Type B pancreatic cell (in vitro differentiated cells): Measurements from ENCODE around the gene GPR37. TPM values are rescaled to one million over a fixed set of nuclear protein-coding genes. Genes with fewer than 3 reads are reported as not detected.

Experiments
- DNase-seq: peaks from one replicate; pipeline ENCODE4 v3.0.0; 2021; ENCODE audit warnings: mixed read lengths; ENCODE audit not compliant: unreplicated experiment; ENCODE audit errors: extremely low spot score
- H3K27ac Mint-ChIP-seq: 2 replicates; pipeline ENCODE4 v1.8.0; 2021; ENCODE audit warnings: mild to moderate bottlenecking, mixed read lengths
- H3K27me3 Mint-ChIP-seq: 2 replicates; pipeline ENCODE4 v1.8.0; 2021; ENCODE audit warnings: mixed read lengths
- H3K36me3 Mint-ChIP-seq: 2 replicates; pipeline ENCODE4 v1.8.0; 2021; ENCODE audit warnings: mixed read lengths
- H3K4me1 Mint-ChIP-seq: one replicate; pipeline ENCODE4 v1.8.0; 2021; ENCODE audit warnings: mixed read lengths; ENCODE audit not compliant: unreplicated experiment
- H3K4me3 Mint-ChIP-seq: 2 replicates; pipeline ENCODE4 v1.8.0; 2021; ENCODE audit warnings: mild to moderate bottlenecking, mixed read lengths
- H3K9me3 Mint-ChIP-seq: 2 replicates; pipeline ENCODE4 v1.8.0; 2021; ENCODE audit warnings: mixed read lengths
- total RNA-seq: library from RNA; stranded (reverse); gene quantifications from 2 replicates; pipeline ENCODE4 v1.2.1, GENCODE V29; 2021; ENCODE audit warnings: low replicate concordance
- TF ChIP-seq, protein P1 (sequence below): fragments of 200-600 bp; sonication (generic); conservative IDR thresholded peaks from 2 replicates; pipeline ENCODE4 v1.5.0; 2021; ENCODE audit warnings: antibody characterized with exemption, mild to moderate bottlenecking

GPR37 gene
- total RNA-seq, 1 donor from 2014 or later: 7.9 TPM

DNA sequence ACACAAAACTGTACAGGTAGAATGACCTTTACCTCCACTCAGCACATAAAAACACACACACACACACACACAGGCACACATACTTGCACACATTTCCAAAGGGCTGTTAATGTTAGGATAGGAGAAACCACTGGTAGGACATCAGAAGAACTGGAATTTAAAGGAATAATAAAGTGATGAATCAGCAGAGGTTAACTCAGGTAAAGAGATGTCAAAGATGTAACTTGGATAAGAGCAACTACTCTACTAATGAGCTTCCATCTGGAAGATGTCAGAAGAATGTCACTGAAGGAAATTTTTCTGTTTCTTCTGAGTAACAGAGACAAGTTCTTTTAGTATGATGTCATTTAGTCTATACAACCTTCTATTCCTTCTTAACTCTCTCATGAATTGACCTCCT is 26.4 kb upstream of the GPR37 start:
- Mint-ChIP-seq H3K9me3 (peaks cover 7% of the 10 kb centered on the region), H3K36me3 (no peaks in the 10 kb centered on the region), H3K4me3 (peak overlapping the region; percentile 8), H3K27ac (peak overlapping the region; percentile 62), H3K4me1 (no peaks in the 10 kb centered on the region), H3K27me3 (no peaks in the 10 kb centered on the region)
- DNase-seq: no peak
- TF ChIP-seq, protein P1, sequence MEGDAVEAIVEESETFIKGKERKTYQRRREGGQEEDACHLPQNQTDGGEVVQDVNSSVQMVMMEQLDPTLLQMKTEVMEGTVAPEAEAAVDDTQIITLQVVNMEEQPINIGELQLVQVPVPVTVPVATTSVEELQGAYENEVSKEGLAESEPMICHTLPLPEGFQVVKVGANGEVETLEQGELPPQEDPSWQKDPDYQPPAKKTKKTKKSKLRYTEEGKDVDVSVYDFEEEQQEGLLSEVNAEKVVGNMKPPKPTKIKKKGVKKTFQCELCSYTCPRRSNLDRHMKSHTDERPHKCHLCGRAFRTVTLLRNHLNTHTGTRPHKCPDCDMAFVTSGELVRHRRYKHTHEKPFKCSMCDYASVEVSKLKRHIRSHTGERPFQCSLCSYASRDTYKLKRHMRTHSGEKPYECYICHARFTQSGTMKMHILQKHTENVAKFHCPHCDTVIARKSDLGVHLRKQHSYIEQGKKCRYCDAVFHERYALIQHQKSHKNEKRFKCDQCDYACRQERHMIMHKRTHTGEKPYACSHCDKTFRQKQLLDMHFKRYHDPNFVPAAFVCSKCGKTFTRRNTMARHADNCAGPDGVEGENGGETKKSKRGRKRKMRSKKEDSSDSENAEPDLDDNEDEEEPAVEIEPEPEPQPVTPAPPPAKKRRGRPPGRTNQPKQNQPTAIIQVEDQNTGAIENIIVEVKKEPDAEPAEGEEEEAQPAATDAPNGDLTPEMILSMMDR: no peak

DNA sequence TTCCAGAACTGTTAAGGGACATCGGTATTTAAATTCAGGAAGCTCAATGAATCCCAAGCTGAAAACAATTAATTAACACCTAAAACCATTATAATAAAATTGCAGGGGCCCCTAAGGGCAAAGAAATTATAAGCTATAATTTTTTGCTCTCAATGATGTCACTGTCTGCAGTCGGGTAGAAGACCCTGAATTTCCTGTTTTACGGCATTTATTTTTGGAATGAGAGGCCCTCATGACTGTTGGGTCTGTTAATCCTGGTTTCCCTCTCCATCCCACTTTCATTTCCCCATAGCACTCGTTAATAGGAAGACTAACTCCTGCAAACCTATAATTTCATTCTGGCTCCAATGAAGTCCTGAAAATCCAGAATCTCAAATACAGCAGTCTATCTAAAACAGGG is 25.8 kb upstream of the GPR37 start:
- no peaks in the 10 kb centered on the region for H3K36me3 Mint-ChIP-seq
- peak overlapping the region; percentile 62 for H3K27ac Mint-ChIP-seq
- H3K27me3 Mint-ChIP-seq: no peaks in the 10 kb centered on the region
- H3K4me1 Mint-ChIP-seq: no peaks in the 10 kb centered on the region
- no peak for DNase-seq
- TF ChIP-seq, protein P1: no peak
- peaks cover 5% of the 10 kb centered on the region for H3K9me3 Mint-ChIP-seq
- peak overlapping the region; percentile 8 for H3K4me3 Mint-ChIP-seq

DNA sequence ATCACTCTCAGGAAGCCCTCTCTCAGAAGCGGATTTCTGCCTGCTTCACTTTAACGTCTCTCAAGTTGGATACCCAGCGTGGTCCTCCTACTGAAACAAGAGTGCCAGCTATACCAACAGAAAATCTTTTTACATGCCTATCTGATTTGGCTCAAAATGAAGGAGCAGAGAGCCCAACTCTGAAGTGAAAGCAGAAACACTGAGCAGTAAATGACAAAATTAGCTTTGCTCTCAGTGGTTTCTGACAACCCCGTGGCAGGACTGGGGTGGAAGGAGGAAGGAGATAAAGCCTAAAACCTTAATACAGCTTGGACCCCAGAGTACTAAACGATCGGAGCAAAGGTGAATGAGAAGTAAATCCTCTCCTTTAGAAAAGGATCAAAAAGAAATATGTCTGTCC is 25.1 kb upstream of the GPR37 start:
- H3K9me3 Mint-ChIP-seq: no peaks in the 10 kb centered on the region
- no peaks in the 10 kb centered on the region for H3K4me1 Mint-ChIP-seq
- H3K27me3 Mint-ChIP-seq: no peaks in the 10 kb centered on the region
- H3K27ac Mint-ChIP-seq: no peak overlapping the region
- no peak overlapping the region for H3K4me3 Mint-ChIP-seq
- TF ChIP-seq, protein P1: no peak
- no peak for DNase-seq
- no peaks in the 10 kb centered on the region for H3K36me3 Mint-ChIP-seq

DNA sequence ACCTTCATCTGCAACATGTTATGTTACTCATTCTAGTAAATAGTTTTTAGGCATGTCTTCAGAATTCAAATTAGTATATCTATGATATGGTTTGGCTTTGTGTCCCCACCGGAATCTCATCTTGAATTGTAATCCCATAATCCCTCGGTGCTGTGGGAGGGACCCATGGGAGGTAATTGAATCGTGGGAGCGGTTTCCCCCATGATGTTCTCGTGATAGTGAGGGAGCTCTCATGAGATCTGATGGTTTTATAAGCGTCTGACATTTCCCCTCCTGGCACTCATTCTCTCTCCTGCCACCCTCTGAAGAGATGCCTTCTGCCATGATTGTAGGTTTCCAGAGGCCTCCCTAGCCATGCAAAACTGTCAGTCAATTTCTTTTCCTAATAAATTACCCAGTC is 20.4 kb upstream of the GPR37 start:
- H3K4me1 Mint-ChIP-seq: no peaks in the 10 kb centered on the region
- TF ChIP-seq, protein P1: no peak
- no peak overlapping the region for H3K27ac Mint-ChIP-seq
- DNase-seq: no peak
- H3K9me3 Mint-ChIP-seq: no peaks in the 10 kb centered on the region
- H3K4me3 Mint-ChIP-seq: no peak overlapping the region
- no peaks in the 10 kb centered on the region for H3K27me3 Mint-ChIP-seq
- no peaks in the 10 kb centered on the region for H3K36me3 Mint-ChIP-seq

DNA sequence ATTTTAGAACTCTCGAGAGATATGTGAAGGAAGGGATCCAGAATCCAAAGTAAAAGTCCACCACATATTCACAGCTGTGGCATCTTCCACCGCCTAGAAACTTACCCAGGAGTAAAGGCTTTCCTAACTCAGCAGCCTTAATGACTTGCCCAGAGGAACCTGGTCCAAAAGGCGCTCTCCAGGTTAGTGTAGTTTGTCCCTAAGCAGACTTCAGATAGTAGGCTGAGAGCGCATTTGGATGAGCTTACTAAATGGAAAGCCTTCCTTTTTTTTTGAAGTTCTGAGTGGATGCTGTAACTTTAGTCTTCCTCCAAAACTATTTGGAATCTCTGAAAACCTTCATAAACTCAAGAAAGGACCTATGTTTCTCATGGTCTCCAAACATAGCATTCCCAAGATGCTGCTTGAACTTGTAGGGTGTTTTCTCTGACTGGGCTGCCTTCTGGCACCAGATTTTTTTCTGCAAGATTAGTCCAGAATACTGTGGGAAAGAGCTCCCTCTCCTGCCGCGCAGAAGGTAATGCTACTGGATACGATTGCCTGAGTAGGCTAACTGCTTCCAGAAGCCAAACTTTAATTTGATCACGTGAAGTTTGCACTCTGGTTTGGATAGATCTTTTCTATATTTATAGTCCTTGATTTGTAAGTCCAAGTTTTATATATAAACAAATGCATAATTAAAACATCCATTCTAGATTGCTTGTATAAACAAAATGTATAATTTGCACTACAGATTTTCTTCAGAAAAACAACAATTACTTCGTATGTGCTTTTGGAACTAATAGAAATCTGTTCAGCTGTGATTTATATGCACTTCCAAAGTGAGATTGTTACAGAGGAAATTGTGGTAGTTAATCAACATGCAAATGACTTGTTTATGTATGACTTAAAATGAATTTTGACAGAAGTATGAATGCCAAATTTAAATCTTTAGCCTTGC is 19.6 kb upstream of the GPR37 start:
- H3K36me3 Mint-ChIP-seq: no peaks in the 10 kb centered on the region
- H3K4me1 Mint-ChIP-seq: no peaks in the 10 kb centered on the region
- no peak overlapping the region for H3K27ac Mint-ChIP-seq
- no peak overlapping the region for H3K4me3 Mint-ChIP-seq
- no peaks in the 10 kb centered on the region for H3K9me3 Mint-ChIP-seq
- TF ChIP-seq, protein P1: peak; percentile 95
- no peak for DNase-seq
- H3K27me3 Mint-ChIP-seq: no peaks in the 10 kb centered on the region
